Nephron (organoid): Measurements from ENCODE around the gene GOLIM4.

Experiments used
- H3K27ac Mint-ChIP-seq, 3 experiments: 2 replicates each; pipeline ENCODE4 v1.8.0; 2020; ENCODE audit warnings: mixed read lengths in 3 of 3, mild to moderate bottlenecking in 2 of 3, moderate library complexity in 1 of 3
- H3K27me3 Mint-ChIP-seq: 2 replicates; pipeline ENCODE4 v1.8.0; 2021; ENCODE audit warnings: low read depth, mild to moderate bottlenecking, moderate library complexity, mixed read lengths
- H3K36me3 Mint-ChIP-seq: 2 replicates; pipeline ENCODE4 v1.8.0; 2020; ENCODE audit warnings: low read depth, mixed read lengths
- H3K4me1 Mint-ChIP-seq: 2 replicates; pipeline ENCODE4 v1.8.0; 2020; ENCODE audit warnings: mixed read lengths
- H3K4me3 Mint-ChIP-seq, 3 experiments: 2 replicates each; pipeline ENCODE4 v1.8.0; 2020; ENCODE audit warnings: mild to moderate bottlenecking in 3 of 3, mixed read lengths in 3 of 3, moderate library complexity in 2 of 3
- H3K9me3 Mint-ChIP-seq: 2 replicates; pipeline ENCODE4 v1.8.0; 2020; ENCODE audit warnings: mixed read lengths
- TF ChIP-seq, protein P1 (sequence below), 3 experiments: fragments of 200-600 bp; sonication (generic); IDR thresholded peaks; one replicate each; pipeline ENCODE4 v1.5.0; 2021; ENCODE audit warnings: antibody characterized with exemption in 3 of 3; ENCODE audit not compliant: unreplicated experiment in 3 of 3

Gene GOLIM4

DNA sequence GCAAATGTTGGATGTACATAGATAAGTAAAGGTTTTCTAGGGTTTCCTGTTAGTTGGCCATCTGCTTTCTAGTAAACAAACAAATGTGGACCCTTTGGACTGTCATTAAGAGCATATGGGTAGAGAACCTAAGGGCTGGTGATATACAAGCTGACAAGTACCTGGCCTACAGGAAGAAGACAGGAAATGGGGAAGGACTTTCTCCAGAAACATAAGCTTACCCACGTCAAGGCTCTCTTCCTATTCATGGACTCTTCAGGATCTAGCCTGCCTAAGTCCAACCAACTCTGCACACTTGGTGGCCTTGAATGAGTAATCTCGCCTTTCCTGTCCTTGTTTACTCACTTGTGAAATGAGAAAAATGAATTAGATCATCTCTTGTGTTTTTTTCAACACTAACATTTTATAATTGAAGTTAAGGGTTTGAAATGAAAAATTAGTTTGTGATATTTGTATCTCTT, 22.2 kb upstream of the GOLIM4 start:
- TF ChIP-seq, protein P1, sequence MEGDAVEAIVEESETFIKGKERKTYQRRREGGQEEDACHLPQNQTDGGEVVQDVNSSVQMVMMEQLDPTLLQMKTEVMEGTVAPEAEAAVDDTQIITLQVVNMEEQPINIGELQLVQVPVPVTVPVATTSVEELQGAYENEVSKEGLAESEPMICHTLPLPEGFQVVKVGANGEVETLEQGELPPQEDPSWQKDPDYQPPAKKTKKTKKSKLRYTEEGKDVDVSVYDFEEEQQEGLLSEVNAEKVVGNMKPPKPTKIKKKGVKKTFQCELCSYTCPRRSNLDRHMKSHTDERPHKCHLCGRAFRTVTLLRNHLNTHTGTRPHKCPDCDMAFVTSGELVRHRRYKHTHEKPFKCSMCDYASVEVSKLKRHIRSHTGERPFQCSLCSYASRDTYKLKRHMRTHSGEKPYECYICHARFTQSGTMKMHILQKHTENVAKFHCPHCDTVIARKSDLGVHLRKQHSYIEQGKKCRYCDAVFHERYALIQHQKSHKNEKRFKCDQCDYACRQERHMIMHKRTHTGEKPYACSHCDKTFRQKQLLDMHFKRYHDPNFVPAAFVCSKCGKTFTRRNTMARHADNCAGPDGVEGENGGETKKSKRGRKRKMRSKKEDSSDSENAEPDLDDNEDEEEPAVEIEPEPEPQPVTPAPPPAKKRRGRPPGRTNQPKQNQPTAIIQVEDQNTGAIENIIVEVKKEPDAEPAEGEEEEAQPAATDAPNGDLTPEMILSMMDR (IDR thresholded peaks at IDR 0.05; ENCODE audit: unreplicated experiment in 3 of 3): no peak
- H3K27ac Mint-ChIP-seq: no peak overlapping the region
- no peaks in the 10 kb centered on the region for H3K36me3 Mint-ChIP-seq
- H3K9me3 Mint-ChIP-seq: no peaks in the 10 kb centered on the region
- no peak overlapping the region for H3K4me3 Mint-ChIP-seq
- H3K4me1 Mint-ChIP-seq: peaks cover 27% of the 10 kb centered on the region
- H3K27me3 Mint-ChIP-seq: no peaks in the 10 kb centered on the region

DNA sequence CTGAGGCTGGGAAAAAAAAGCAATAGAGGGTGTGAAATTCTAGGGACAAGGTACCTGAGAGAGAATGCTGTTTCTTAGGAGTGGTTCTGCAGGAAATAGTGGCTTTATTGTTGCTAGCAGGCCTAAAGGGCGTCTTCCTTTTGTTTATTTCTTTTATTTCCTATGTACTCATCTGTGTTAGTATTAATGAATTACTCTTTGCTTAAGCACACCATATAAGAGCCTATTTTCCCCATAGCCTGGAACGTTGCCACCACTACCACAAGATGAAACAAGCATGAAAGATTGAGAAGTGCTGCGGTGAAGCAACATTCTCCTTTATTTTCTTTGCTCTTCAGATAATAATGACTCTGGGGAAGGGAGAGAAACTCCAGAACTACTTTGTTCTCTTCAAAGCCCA, 21.3 kb upstream of the GOLIM4 start:
- TF ChIP-seq, protein P1 (IDR thresholded peaks at IDR 0.05; ENCODE audit: unreplicated experiment in 3 of 3): no peak
- Mint-ChIP-seq H3K4me1 (peaks cover 24% of the 10 kb centered on the region), H3K4me3 (no peak overlapping the region), H3K27ac (no peak overlapping the region), H3K9me3 (no peaks in the 10 kb centered on the region), H3K27me3 (no peaks in the 10 kb centered on the region), H3K36me3 (no peaks in the 10 kb centered on the region)

DNA sequence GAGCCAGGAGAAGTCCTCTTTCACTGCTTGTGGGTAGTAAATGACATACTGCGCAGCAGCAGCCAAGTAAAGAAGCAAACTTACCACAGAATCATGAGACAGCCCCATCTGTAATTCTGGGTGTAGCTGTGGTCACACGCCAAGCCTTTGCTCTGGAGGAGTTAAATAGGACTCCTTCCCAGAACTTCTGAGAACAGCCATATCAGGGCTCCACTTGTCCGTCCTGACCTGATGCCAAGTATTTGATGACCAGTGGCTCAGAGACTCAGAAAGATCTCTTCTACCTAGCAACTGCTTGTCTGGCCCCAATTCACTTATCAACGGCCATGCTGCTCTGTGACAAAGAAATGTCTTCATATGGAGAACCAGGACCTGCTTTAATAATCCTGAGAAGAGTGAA, 20.6 kb upstream of the GOLIM4 start:
- Mint-ChIP-seq H3K27me3 (no peaks in the 10 kb centered on the region), H3K9me3 (no peaks in the 10 kb centered on the region), H3K27ac (no peak overlapping the region), H3K36me3 (no peaks in the 10 kb centered on the region), H3K4me3 (no peak overlapping the region), H3K4me1 (peaks cover 19% of the 10 kb centered on the region)
- TF ChIP-seq, protein P1 (IDR thresholded peaks at IDR 0.05; ENCODE audit: unreplicated experiment in 3 of 3): no peak

DNA sequence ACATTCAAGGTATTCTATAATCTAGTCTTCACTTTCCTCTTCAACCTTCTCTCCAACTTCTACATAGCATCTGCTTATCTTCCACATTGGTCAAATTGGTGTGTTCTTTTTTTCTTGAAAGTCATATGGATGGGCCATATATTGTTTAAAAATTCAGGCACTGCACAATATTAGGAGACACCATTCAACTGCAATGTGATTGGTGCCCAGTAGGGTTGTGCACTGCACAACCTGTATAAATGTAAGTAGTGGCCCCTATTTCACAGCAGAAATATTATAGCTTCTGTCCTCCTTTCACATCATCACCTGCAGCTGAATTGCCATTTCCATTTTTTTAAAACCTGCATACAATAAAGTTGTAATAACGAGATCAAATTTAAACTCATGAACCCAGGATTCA, 18.1 kb upstream of the GOLIM4 start:
- H3K27ac Mint-ChIP-seq: no peak overlapping the region

DNA sequence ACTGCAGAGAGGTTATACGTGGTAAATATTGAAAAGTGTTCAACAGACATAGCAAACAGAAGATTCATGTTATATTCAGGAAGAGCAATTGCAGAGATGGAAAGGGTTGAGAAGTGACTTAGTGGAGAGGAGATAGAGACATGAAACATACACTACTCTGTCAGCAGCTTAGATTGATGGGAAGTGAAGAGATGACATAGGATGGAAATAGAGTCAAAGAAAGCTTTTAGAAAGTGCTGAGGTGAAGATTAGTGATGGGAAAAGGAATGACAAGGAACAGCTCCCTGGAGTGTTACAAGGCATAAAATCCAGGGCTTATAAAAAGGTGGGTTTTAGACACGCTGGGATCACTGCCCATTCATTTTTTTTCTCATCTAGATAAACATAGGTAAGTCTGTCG, 17.2 kb upstream of the GOLIM4 start:
- Mint-ChIP-seq H3K4me3 (no peak overlapping the region), H3K4me1 (peaks cover 7% of the 10 kb centered on the region), H3K36me3 (no peaks in the 10 kb centered on the region), H3K9me3 (no peaks in the 10 kb centered on the region), H3K27ac (no peak overlapping the region), H3K27me3 (no peaks in the 10 kb centered on the region)
- TF ChIP-seq, protein P1 (IDR thresholded peaks at IDR 0.05; ENCODE audit: unreplicated experiment in 3 of 3): no peak

More for the DNA sequence above, 18.1 kb upstream of the GOLIM4 start:
- TF ChIP-seq, protein P1 (IDR thresholded peaks at IDR 0.05; ENCODE audit: unreplicated experiment in 3 of 3): no peak
- no peak overlapping the region for H3K4me3 Mint-ChIP-seq
- no peaks in the 10 kb centered on the region for H3K27me3 Mint-ChIP-seq
- no peaks in the 10 kb centered on the region for H3K9me3 Mint-ChIP-seq
- peaks cover 8% of the 10 kb centered on the region for H3K4me1 Mint-ChIP-seq
- H3K36me3 Mint-ChIP-seq: no peaks in the 10 kb centered on the region

DNA sequence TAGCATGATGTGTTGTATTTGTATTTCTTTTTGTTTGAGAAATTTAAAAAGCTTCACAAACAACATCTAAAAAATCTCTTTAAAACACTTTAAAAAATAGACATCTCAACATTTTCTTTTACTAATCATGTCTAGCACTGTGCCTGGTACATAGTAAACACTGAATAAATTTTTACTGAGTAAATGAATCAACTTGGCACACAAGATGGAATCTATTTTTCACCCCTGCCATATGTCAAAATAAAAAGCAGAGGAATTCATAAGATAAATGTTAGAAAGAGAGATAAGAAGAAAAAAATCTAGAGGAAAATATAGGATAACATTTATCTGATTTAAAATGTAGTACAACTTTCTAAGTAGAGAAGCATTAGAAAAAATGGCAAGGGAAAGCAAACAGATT, 8.6 kb upstream of the GOLIM4 start:
- Mint-ChIP-seq H3K36me3 (no peaks in the 10 kb centered on the region), H3K4me3 (no peak overlapping the region), H3K27me3 (no peaks in the 10 kb centered on the region), H3K4me1 (no peaks in the 10 kb centered on the region), H3K9me3 (no peaks in the 10 kb centered on the region), H3K27ac (no peak overlapping the region)
- TF ChIP-seq, protein P1 (IDR thresholded peaks at IDR 0.05; ENCODE audit: unreplicated experiment in 3 of 3): no peak
